ENCODE data around the gene BRINP3. TPM values are rescaled to one million over a fixed set of nuclear protein-coding genes. Genes with fewer than 3 reads are reported as not detected.

Gene BRINP3
- total and polyA plus RNA-seq, 9 of the 15 experiments (the other 6 are each of a cell fraction or from before 2014, with no cell fraction given) = 0.09 to 0.75 (median 0.19) TPM; not detected in 1

GRCh38 chr1:190168116-190168892 is 309.4 kb downstream of the BRINP3 start (continued):
- TF ChIP-seq ZBTB40 (IDR thresholded peaks at IDR 0.05) = no peak
- no peak for TF ChIP-seq ZBTB40 (CRISPR knock-in tag; IDR thresholded peaks at IDR 0.05)
- no peak for TF ChIP-seq ZNF740 (CRISPR knock-in tag; IDR thresholded peaks at IDR 0.05)
- no peak for TF ChIP-seq ZNF740 (tag; IDR thresholded peaks at IDR 0.05)
- no peak for TF ChIP-seq ZNF3 (CRISPR knock-in tag; IDR thresholded peaks at IDR 0.05)
- no peak for TF ChIP-seq HDGF (IDR thresholded peaks at IDR 0.05)
- no peak for TF ChIP-seq CHD4 (IDR thresholded peaks at IDR 0.05; ENCODE audit: insufficient read depth, insufficient replicate concordance, low read depth, low read length, poor library complexity, severe bottlenecking)
- TF ChIP-seq CC2D1A (IDR thresholded peaks at IDR 0.05) = no peak
- TF ChIP-seq BCOR (IDR thresholded peaks at IDR 0.05) = no peak
- no peak for TF ChIP-seq HOMEZ (CRISPR knock-in tag; IDR thresholded peaks at IDR 0.05)
- TF ChIP-seq RBM15 (IDR thresholded peaks at IDR 0.05; ENCODE audit: insufficient read depth, low read length) = no peak
